Esophagus squamous epithelium (tissue), 4 donors: ENCODE data around the gene SIGLEC9.
"Not testable (repeated sequence)": the region's sequence is repeated elsewhere in the genome, so short reads cannot be mapped to it uniquely, and the experiment has no call there.

ENCODE experiments used
- POLR2A ChIP-seq, 4 donors: fragments of 450-650 bp; IDR thresholded peaks; one replicate each; pipeline ENCODE4 v1.6.1; 2017; ENCODE audit warnings: antibody characterized with exemption in 4 of 4, mild to moderate bottlenecking in 4 of 4, moderate library complexity in 3 of 4
- TF ChIP-seq, protein P1 (sequence below), 6 experiments: fragments of 450-650 bp in 4 of 6; fragments of 200-600 bp in 2 of 6; sonication (generic) in 2 of 6; IDR thresholded peaks; one replicate each; pipeline ENCODE4 v1.5.1; 2016 to 2019; ENCODE audit warnings: antibody characterized with exemption in 6 of 6, mild to moderate bottlenecking in 4 of 6, moderate library complexity in 4 of 6

DNA sequence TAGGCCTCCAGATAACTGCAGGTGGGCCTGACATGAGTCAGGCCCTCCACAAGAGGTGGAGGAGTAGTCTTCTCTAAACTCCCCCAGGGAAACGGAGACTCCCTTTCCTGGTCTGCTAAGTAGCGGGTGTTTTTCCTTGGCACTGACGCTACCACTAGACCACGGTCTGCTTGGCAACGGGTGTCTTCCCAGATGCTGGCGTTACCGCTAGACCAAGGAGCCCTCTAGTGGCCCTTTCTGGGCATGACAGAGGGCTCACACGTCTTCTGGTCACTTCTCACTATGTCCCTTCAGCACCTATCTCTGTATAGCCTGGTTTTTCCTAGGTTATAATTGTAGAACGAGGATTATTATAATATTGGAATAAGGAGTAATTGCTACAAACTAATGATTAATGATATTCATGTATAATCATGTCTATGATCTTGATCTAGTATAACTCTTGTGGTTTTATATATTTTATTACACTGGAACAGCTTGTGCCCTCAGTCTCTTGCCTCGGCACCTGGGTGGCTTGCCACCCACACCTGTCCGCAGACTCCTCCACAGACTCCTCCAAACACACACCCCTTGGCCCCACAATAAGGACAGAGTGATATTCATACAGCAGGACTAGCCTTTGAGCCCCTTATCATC is 44.7 kb downstream of the SIGLEC9 start:
- TF ChIP-seq, protein P1, sequence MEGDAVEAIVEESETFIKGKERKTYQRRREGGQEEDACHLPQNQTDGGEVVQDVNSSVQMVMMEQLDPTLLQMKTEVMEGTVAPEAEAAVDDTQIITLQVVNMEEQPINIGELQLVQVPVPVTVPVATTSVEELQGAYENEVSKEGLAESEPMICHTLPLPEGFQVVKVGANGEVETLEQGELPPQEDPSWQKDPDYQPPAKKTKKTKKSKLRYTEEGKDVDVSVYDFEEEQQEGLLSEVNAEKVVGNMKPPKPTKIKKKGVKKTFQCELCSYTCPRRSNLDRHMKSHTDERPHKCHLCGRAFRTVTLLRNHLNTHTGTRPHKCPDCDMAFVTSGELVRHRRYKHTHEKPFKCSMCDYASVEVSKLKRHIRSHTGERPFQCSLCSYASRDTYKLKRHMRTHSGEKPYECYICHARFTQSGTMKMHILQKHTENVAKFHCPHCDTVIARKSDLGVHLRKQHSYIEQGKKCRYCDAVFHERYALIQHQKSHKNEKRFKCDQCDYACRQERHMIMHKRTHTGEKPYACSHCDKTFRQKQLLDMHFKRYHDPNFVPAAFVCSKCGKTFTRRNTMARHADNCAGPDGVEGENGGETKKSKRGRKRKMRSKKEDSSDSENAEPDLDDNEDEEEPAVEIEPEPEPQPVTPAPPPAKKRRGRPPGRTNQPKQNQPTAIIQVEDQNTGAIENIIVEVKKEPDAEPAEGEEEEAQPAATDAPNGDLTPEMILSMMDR (IDR thresholded peaks at IDR 0.05): peak; percentile 77 to 90 (median 87)
- TF ChIP-seq POLR2A (IDR thresholded peaks at IDR 0.05): not testable (repeated sequence)
